ENCODE data around the gene ALX4. TPM values are rescaled to one million over a fixed set of nuclear protein-coding genes. Genes with fewer than 3 reads are reported as not detected.

ALX4 gene
- total RNA-seq, 2 experiments from 2014 or later, result not detected

DNA sequence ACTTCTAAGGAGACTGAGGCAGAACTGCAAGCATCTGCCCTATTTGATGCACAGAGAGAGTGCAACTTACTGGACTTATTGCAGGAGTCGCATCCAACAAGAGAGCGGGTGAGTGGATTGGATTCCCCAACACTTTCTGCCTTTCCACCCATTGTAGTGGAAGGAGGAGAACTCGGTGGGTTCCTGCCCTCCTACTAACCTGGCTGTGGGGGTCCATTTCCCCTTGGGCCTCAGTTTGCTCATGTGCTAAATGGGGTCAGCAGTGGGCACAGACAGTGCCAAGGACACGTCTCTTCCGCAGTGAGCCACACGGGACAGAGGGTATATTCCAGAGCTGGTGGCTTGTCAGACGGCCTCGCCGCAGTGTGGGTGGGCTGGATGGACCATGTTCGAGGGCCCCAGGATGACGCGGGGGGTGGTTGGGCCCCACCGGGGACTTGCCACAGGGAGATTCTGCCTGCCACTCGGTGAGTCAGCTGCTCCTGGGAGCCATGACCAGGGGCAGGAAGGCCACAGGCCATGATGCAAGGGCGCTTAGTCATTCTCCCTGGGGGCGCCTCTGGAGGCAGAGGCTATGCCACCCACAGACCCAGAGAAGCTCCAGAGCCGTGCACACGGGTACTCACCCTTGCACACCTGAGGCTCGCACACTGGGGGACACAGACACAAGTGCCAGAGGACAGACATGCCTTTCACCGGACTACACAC lies 8.2 kb downstream of the ALX4 start:
- Histone ChIP-seq H3K36me3 (ENCODE audit: insufficient read depth, low read length) (no peaks in the 10 kb centered on the region), H3K4me1 (ENCODE audit: insufficient read depth, low read length, poor library complexity, severe bottlenecking) (no peaks in the 10 kb centered on the region)
- POLR2A ChIA-PET, result no interaction called here

DNA sequence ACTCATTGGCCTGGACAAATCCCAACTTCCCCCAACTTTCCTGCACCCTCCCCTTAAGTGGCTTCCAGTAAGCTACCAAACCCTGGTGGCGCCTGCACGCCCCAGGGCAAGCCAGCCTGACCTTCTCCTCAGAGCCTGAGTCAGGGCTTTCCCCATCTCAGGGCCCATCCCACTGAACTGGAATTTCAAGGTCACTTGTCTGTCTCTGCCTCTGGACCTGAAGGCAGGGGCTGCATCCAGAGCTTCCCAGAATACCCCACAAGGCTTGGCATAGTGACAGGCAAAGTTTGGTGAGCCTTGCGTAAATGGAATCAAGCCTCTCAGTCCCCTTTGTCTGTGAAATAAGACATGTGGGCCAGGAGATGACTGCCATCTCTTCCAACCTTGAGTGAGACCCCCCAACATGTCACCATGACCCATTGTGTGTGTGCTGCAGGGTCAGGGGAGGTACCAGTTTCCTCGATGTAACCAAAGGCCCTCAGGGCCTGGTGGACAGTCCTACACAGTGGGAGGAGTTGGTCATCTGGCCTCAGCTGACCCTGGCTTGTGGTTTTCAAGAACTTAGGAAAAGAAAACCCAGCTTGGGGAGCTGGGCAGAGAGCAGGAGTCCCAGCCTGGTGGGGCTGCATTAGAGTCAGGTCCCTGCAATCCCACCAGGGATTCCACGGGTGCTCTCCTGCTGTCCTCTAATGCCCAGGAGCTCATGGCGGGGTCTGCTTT lies 8.9 kb downstream of the ALX4 start:
- Histone ChIP-seq H3K4me2 (ENCODE audit: low read length) (no peak overlapping the region), H3K9me2 (ENCODE audit: insufficient read depth, low read length) (no peaks in the 10 kb centered on the region), H3K9me3 (ENCODE audit: low read length) (no peaks in the 10 kb centered on the region), H3K4me1 (ENCODE audit: insufficient read depth, low read length, poor library complexity, severe bottlenecking) (no peaks in the 10 kb centered on the region), H4K20me1 (ENCODE audit: insufficient read depth, low read length) (no peaks in the 10 kb centered on the region), H3K79me2 (ENCODE audit: insufficient read depth, low read depth, low read length) (no peaks in the 10 kb centered on the region), H3K4me3 (ENCODE audit: low read depth, low read length, poor library complexity, severe bottlenecking) (no peak overlapping the region), H2AFZ (ENCODE audit: low read length) (no peak overlapping the region), H3K27ac (ENCODE audit: low read depth, low read length, poor library complexity, severe bottlenecking) (no peak overlapping the region), H3K36me3 (ENCODE audit: insufficient read depth, low read length) (no peaks in the 10 kb centered on the region)
- ChIA-PET CTCF (ENCODE audit: unreplicated experiment) (no interaction called here), POLR2A (no interaction called here)
- no TSS peak for BruUV-seq (replicated peaks)
- no peak for TF ChIP-seq EZH2phosphoT487 (IDR thresholded peaks at IDR 0.05; ENCODE audit: borderline replicate concordance, low read depth, low read length)
- no peak for DNase-seq (ENCODE audit: low spot score)
- intact Hi-C loops (cut with micrococcal nuclease; ENCODE audit: unreplicated experiment), result no loop called here

More for the DNA sequence above, 8.2 kb downstream of the ALX4 start:
- Histone ChIP-seq H3K9me2 (ENCODE audit: insufficient read depth, low read length) (no peaks in the 10 kb centered on the region), H4K20me1 (ENCODE audit: insufficient read depth, low read length) (no peaks in the 10 kb centered on the region), H3K27ac (ENCODE audit: low read depth, low read length, poor library complexity, severe bottlenecking) (no peak overlapping the region), H3K4me2 (ENCODE audit: low read length) (no peak overlapping the region), H2AFZ (ENCODE audit: low read length) (no peak overlapping the region), H3K79me2 (ENCODE audit: insufficient read depth, low read depth, low read length) (no peaks in the 10 kb centered on the region), H3K4me3 (ENCODE audit: low read depth, low read length, poor library complexity, severe bottlenecking) (no peak overlapping the region), H3K9me3 (ENCODE audit: low read length) (no peaks in the 10 kb centered on the region)
- no TSS peak for BruUV-seq (replicated peaks)
- TF ChIP-seq, protein P1, sequence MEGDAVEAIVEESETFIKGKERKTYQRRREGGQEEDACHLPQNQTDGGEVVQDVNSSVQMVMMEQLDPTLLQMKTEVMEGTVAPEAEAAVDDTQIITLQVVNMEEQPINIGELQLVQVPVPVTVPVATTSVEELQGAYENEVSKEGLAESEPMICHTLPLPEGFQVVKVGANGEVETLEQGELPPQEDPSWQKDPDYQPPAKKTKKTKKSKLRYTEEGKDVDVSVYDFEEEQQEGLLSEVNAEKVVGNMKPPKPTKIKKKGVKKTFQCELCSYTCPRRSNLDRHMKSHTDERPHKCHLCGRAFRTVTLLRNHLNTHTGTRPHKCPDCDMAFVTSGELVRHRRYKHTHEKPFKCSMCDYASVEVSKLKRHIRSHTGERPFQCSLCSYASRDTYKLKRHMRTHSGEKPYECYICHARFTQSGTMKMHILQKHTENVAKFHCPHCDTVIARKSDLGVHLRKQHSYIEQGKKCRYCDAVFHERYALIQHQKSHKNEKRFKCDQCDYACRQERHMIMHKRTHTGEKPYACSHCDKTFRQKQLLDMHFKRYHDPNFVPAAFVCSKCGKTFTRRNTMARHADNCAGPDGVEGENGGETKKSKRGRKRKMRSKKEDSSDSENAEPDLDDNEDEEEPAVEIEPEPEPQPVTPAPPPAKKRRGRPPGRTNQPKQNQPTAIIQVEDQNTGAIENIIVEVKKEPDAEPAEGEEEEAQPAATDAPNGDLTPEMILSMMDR (conservative IDR thresholded peaks at IDR 0.05; ENCODE audit: low read length), result no peak
- no peak for TF ChIP-seq EZH2phosphoT487 (IDR thresholded peaks at IDR 0.05; ENCODE audit: borderline replicate concordance, low read depth, low read length)
- intact Hi-C loops (cut with micrococcal nuclease; ENCODE audit: unreplicated experiment), result no loop called here
- CTCF ChIA-PET (ENCODE audit: unreplicated experiment), result no interaction called here
- no peak for DNase-seq (ENCODE audit: low spot score)

DNA sequence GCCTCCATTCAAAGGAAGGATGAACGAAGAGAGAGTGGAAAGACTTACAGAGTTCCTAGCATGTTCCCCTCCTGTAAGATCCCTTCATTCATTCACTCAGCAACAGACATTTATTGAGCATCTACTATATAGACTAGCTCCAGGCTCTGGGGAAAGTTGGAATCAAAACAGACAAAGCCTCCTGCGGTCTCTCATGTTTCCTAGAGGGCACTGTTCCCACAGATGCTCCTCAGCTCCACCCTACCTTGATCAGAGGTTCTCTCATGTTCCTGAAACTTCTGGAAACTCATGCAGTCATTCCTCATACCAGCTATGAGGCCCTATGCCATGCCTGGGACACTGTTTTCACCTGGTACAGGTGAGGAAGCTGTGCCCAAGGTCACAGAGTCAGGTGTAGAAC lies 11.1 kb downstream of the ALX4 start:
- Histone ChIP-seq H4K20me1 (ENCODE audit: insufficient read depth, low read length) (no peaks in the 10 kb centered on the region), H3K9me2 (ENCODE audit: insufficient read depth, low read length) (no peaks in the 10 kb centered on the region), H3K4me3 (ENCODE audit: low read depth, low read length, poor library complexity, severe bottlenecking) (no peak overlapping the region), H3K4me1 (ENCODE audit: insufficient read depth, low read length, poor library complexity, severe bottlenecking) (no peaks in the 10 kb centered on the region), H3K79me2 (ENCODE audit: insufficient read depth, low read depth, low read length) (no peaks in the 10 kb centered on the region), H3K36me3 (ENCODE audit: insufficient read depth, low read length) (no peaks in the 10 kb centered on the region), H3K4me2 (ENCODE audit: low read length) (no peak overlapping the region), H3K27ac (ENCODE audit: low read depth, low read length, poor library complexity, severe bottlenecking) (no peak overlapping the region), H3K9me3 (ENCODE audit: low read length) (no peaks in the 10 kb centered on the region), H2AFZ (ENCODE audit: low read length) (no peak overlapping the region)
- no TSS peak for BruUV-seq (replicated peaks)
- TF ChIP-seq, protein P1 (conservative IDR thresholded peaks at IDR 0.05; ENCODE audit: low read length), result no peak
- TF ChIP-seq EZH2phosphoT487 (IDR thresholded peaks at IDR 0.05; ENCODE audit: borderline replicate concordance, low read depth, low read length), result no peak
- POLR2A ChIA-PET, result no interaction called here
- DNase-seq (ENCODE audit: low spot score), result no peak
- intact Hi-C loops (cut with micrococcal nuclease; ENCODE audit: unreplicated experiment), result no loop called here
- CTCF ChIA-PET (ENCODE audit: unreplicated experiment), result no interaction called here

All from OCI-LY7 (cell line).